ENCODE results near the gene STMP1. TPM values are rescaled to one million over a fixed set of nuclear protein-coding genes. Genes with fewer than 3 reads are reported as not detected.

The STMP1 gene
- total and polyA plus RNA-seq, 2 of the 4 experiments (the other 2 are of a cell fraction) = 6.1 to 28.3 TPM

- Histone ChIP-seq H3K79me1 (ENCODE audit: low read depth in 1 of 2, low read length in 2 of 2) (no peaks in the 10 kb centered on the region; a peak in 1 of 4 replicates), H2AFZ (replicated peaks; ENCODE audit: low read length, poor library complexity) (peak overlapping the region; percentile 15), H4K20me1 (ENCODE audit: insufficient read depth, low read length) (no peaks in the 10 kb centered on the region), H2AK9ac (replicated peaks; ENCODE audit: low read depth, low read length, poor library complexity) (peak overlapping the region; percentile 26), H3K4me1 (ENCODE audit: control insufficient read depth, insufficient read depth, low read length) (peaks cover 12% of the 10 kb centered on the region), H3K23ac (ENCODE audit: low read depth, low read length) (no peak overlapping the region), H3K4me3 (ENCODE audit: insufficient read depth, low read depth, low read length) (no peak overlapping the region), H3K4ac (ENCODE audit: low read depth, low read length) (no peak overlapping the region), H3K18ac (ENCODE audit: low read depth, low read length) (no peak overlapping the region), H2BK15ac (ENCODE audit: low read depth, low read length) (no peak overlapping the region), H3K27me3 (ENCODE audit: control insufficient read depth, insufficient read depth, low read length) (no peaks in the 10 kb centered on the region), H3K9ac (ENCODE audit: low read depth, low read length) (no peak overlapping the region), H2BK120ac (ENCODE audit: low read depth, low read length) (no peak overlapping the region), H3K56ac (ENCODE audit: extremely low read depth, insufficient read depth, low read length) (no peak overlapping the region), H3K9me1 (ENCODE audit: insufficient read depth, low read length) (peaks cover 27% of the 10 kb centered on the region), H3K14ac (replicated peaks; ENCODE audit: low read depth, low read length) (no peak overlapping the region), H3K27ac (ENCODE audit: insufficient read depth, low read length) (no peak overlapping the region), H3K4me2 (ENCODE audit: low read depth, low read length) (no peak overlapping the region), H3K36me3 (ENCODE audit: control insufficient read depth, insufficient read depth, low read length) (no peaks in the 10 kb centered on the region), H4K5ac (ENCODE audit: low read depth, low read length) (no peak overlapping the region), H2BK20ac (ENCODE audit: low read depth, low read length) (no peak overlapping the region), H4K8ac (ENCODE audit: low read depth in 2 of 2, low read length in 2 of 2) (no peak overlapping the region), H2AK5ac (ENCODE audit: low read depth, low read length) (no peak overlapping the region), H2BK5ac (ENCODE audit: low read depth, low read length, poor library complexity, severe bottlenecking) (peak overlapping the region; percentile 12), H4K91ac (ENCODE audit: insufficient read depth, low read depth, low read length) (no peak overlapping the region), H3K9me3 (ENCODE audit: control insufficient read depth, insufficient read depth, low read length) (no peaks in the 10 kb centered on the region)
- dilution Hi-C loops (cut with HindIII; ENCODE audit: low sequenced_read_pairs, unreplicated experiment) (no loop called here), intact Hi-C loops (cut with micrococcal nuclease) (no loop called here), in situ Hi-C loops (cut with MboI; ENCODE audit: low sequenced_read_pairs) (no loop called here)
- no TSS peak for BruUV-seq (replicated peaks)
- ATAC-seq (ENCODE audit: low read depth) (no peak), DNase-seq (no peak)
- 91% methylated on average over 8 of the region's 14 CpGs; no CpG with 5 or more reads in 1 of the 2 experiments for WGBS, 2 experiments (ENCODE audit: extremely low coverage in 2 of 2, insufficient read length in 1 of 2)
- no peak for TF ChIP-seq CEBPB (IDR thresholded peaks at IDR 0.05; ENCODE audit: low read depth, low read length)
- TF ChIP-seq RCOR1 (IDR thresholded peaks at IDR 0.05; ENCODE audit: insufficient replicate concordance, low read length) = no peak
- TF ChIP-seq USF2 (IDR thresholded peaks at IDR 0.05; ENCODE audit: low read depth, low read length) = no peak
- no peak for TF ChIP-seq RFX5 (IDR thresholded peaks at IDR 0.05; ENCODE audit: low read depth, low read length)
- TF ChIP-seq FOS (IDR thresholded peaks at IDR 0.05; ENCODE audit: low read depth, low read length) = no peak
- CTCF ChIA-PET = no interaction called here
- POLR2A ChIA-PET (ENCODE audit: unreplicated experiment) = no interaction called here
Measured at GRCh38 chr7:135708041-135708440, 45.7 kb downstream of the STMP1 start.

Data from IMR-90 (cell line).